GM19193 (cell line): ENCODE measurements around the gene ITFG1.
A peak's percentile ranks its signal among the peaks of the same experiment; 100 is the strongest.

Source experiments
- POLR2A ChIP-seq: IDR thresholded peaks from 4 replicates; pipeline ENCODE4 v1.6.1; 2011; ENCODE audit not compliant: insufficient read depth, insufficient read length; ENCODE audit errors: extremely low read depth

The ITFG1 gene

DNA sequence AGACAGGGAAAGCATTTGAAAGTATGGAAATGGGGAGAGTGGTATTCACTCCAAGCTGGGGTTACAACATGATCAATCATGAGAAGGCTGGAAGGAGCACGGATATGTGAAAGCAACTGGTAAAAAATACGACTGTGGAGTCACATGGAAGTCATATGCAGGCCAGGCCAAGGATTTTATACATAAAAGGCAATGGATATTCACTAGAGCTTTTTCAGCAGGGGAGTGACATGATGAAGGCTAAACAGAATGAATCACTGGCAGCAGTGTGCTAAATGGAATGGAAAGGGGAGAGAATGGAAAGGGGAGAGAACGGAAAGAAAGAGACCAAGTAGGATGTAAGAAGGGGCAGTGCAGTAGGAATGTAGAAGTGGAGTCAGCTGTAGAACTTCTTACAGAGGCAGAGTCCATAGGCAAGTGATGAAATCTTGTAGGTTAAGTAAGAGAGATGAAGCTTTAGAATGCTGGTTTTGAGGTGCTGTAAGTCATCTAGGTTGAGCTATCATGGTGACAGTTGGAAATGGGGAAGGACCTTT is 304.1 kb downstream of the ITFG1 start:
- TF ChIP-seq POLR2A, result no peak

DNA sequence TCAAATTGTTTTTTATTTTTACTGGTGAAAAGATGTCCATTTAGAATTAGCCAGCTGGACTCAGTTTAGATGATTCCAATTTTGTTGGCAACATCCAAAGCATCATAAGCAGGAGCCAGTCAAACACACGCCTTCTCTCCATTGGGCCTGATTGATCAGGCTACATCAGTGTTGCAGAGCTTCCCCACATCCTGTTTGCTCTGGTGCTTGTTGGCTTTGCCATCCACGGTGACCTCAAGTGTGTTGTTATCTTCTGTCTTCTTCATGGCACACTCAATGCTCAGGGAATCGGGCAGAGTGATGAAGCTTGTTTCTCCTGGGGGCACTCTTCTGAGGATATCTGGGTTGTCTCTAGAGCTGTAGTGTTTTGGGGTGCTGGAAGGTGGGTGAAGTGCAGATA is 310.8 kb downstream of the ITFG1 start:
- no peak for TF ChIP-seq POLR2A

DNA sequence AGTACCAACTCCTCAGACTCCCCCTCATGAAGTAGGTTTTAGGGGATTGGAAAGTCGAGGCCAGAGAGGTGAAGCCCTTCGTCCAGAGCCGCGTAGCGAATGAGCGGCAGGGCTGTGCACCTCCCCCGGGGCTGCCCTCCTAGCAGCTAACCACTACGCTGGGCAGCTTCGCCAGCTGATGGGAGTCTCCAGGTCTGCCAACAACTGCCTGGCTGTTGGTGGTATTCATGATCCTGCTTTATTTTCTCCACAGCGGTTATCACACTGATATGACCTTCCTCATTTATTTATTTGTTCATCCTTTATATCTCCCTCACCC is 316.3 kb downstream of the ITFG1 start:
- no peak for TF ChIP-seq POLR2A

DNA sequence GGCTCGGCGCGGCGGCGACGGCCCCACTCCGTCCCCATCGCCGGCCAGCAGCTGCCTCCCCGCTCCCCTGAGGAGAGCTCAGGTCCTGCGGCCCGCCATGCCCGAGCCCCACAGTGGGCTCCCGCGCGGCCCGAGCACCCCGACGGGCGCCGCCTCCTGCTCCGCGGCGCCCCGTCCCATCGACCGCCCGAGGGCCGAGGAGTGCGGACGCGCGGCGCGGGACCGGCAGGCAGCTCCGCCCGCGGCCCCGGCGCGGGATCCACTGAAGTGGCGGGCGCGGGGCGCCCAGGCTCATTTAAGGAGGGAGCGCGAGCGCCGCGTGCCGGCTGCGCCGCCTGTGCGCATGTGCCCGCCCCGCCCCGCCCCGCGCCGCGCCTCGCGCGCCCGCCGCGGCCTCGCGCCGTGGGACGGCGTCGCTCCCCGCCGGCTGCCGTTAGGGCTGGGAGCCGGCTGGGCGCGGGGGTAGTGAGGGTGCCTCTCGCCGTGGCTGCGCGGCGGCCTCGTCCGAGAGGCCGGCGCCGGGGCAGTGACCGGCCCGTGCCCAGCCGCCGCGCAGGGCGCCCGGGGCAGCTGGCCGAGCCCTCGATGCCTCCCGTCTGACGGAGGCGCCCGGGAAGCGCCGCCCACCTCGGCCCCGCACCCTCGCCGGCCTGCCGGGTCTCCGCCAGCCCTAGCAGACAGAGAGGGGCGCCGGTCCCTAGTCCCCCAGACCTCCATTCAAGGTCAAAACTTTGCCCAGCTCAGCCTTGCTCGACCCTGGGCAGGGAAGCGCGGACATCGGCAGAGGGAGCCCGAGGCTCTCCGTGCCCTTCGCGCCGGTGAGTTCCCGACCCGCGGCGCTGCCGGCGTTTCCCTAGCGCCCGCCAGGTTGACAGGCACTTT is 316.9 kb downstream of the ITFG1 start, which contains the start of gene NETO2:
NETO2 (minus strand) TSS at position 269 of the 882 bp plus-strand sequence. CDS start 333 bp downstream, outside the sequence.
- TF ChIP-seq POLR2A, result peak; percentile 76

DNA sequence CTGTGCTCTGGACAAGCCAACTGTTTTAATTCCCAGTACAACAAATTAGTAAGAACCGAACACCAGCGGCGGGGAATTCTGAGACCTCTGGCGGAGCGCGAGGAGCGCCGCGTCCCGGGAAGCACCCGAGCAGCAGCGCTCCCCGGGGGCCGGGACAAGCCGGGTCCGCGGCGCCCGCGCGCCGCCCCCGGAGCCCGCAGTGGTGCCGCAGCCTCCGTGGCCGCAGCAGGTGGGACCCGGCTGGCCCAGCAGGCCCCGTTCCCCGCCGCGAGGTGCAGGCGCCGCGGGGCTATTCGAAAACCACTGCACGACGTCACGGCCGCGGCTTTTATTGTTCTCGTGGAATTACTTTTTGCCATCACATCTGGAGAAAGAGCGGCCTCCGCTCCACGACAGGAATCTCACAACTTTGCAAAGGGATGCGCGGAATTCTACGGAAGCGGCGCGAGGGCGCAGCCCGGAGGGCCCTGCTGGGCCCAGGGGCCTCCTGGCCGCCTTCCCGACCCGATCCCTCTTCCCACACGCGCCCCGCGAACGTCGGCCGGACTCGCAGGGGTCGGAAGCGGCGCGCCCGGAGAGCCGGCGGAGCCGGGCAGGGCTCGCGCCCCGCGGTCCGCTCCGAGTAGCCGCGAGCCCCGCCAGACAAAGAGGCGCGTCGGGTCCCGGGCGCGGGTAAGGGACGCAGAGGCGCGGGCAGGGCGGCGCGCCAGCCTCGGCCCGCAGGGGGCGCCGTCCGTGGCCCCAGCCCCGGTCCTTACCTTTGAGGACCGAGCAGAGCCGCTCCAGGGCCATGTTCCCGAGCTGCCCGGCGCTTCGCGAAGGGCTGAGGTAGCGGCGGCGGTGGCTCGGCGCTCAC is 317.8 kb downstream of the ITFG1 start:
- peak; percentile 24 for TF ChIP-seq POLR2A

DNA sequence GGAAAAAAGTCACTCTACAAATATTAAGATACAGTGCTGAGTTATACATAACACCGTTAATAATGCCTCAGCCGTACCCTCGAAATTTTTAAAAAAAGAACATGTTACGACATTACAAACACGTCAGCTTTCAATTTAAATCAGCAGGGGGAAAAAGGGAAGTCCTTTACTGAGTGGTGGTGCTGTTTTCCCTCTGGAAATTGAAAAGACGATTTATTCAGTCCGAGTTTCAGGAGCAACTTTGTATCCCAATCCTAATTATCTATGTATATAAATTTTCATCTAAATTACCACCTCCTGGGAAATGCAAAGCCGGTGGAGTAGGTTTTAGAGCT is 318.4 kb downstream of the ITFG1 start:
- TF ChIP-seq POLR2A, result no peak

DNA sequence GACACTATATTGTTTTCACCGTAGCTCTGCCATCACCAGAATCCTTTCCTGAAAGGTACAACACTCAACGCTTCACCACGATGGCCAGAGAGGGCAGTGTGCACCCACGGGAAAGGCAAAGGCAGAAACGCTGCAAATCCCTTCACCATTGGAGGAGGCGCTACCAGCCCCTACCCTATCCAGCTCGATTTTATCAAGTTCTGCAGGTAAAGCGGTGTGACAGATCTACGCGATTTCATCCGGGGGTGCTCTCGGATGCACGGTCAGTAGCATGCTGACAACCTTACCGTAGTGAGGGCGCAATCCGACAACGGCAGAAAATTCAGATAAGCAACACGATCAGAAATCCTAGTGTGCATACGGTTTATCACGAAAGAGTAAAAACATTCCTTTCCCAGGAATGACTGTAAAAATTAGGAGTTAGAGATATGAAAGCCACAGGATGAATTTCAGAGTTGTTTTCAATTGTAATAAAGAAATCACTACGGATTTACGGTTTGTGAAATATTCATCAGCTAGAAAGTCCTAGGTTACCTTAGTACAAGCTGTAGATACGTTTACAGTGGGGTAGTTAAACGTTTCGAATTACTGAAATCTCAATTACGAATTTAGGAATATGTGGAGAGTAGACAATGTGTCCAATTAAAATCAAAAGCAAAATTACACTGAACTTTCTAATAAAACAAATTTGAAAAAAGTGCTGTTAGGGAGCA is 318.9 kb downstream of the ITFG1 start:
- TF ChIP-seq POLR2A, result peak; percentile 70

DNA sequence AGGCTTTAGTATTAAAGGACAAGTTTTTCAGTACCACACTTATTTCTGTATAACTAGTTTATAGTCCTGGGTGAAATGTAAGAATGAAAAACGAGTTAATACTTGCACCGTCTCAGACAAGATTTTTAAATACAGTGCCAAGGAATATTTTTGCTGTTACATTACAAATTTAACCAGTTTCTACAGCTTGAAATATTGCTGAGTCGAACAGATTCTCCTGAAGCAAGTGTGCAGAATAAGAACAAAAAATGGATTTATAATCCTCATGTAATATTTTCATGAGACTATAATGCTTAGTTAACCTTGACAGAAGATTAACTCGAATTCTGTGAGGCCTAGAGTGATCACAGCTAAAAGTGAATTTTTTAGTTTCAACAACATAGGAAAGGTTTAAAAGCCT is 320.2 kb downstream of the ITFG1 start:
- no peak for TF ChIP-seq POLR2A

DNA sequence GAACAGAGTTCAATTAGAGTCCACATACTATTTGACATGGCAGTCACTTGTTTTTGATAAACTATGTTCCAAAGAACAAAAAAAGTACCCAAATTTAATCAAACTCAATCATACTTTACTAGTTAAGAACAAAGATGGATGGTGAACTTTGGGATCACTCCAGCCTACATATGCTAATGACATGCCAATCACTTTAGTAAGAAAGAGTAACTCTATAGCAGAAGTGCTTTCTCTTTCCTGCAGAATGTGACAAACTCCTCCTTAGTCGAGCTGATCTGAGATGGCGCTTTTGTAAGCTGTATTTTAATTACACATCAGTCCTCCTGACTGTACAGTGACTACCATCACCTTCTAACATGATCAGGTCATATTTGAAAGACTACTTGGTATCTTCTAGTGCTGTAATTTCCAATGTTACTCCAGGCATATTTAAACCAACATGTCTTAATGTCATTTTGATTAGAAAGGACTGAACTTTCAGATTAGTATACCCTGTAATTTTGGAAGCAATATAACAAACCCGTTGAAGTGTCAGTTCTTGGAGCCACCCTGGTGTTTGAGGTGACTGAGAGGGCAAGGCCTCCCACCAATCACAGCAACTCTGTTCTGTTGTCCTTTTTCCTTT is 321.2 kb downstream of the ITFG1 start:
- no peak for TF ChIP-seq POLR2A

DNA sequence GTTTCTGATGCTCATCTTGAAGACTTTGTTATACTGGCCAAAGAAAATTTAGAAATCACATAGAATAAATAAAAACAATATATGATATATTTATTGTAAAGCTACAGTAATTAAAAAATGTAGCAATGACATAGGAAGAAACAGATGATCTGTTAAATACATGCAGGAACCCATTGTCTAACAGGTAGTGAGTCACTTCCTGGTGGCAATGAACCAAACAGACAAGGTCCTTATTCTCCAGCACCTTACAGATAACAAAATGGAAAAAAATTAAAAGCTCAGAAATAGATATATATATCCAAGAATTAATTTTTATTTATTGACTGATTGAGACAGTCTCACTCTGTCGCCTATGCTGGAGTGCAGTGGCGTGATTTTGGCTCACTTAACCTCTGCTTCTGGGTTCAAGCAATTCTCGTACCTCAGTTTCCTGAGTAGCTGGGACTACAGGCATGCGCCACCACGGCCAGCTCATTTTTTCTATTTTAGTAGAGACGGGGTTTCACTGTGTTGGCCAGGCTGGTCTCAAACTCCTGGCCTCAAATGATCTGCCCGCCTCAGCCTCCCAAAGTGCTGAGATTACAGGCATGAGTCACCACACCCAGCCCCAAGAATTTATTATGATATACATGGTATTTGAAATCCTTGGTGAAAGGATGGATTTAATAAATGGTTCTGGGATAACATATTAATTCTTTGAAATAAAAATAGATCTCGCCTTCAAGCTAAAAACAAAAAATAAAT is 324.6 kb downstream of the ITFG1 start:
- no peak for TF ChIP-seq POLR2A

DNA sequence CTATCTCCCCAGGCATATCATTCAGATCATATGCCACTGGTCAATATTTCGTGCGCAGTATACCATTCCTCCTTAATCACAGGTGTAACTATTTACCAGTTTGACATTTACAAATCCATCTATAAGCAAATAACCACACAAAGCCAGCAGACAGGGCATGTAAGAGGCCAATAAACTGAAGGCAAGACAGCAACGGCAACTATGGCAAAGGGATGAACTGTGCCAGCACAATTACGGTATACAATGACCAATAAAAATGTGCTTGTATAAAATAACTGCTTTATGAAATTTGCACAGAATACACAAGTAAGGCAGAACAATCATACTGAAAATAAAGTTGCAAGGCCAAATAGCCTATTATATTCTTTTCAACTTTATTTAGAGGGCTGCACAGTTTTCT is 326.3 kb downstream of the ITFG1 start:
- no peak for TF ChIP-seq POLR2A

DNA sequence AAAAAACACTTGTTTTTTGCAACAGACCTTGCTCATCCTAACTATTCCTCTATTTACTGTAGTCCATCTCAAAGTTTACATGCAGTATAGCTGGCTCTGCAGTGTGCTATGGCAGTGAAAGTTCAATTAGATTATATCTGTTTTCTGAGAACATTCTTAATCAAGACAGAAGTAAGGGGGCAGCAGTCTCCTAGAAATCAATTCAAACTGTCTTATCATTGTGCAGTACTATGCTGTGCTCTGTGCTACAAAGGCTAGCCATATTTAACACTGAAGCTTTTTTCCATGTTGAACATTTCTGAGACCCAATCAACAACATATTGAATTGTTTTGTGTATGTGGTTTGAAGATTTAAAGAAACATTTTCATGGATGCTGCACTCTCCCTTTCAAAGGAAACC is 328.6 kb downstream of the ITFG1 start:
- no peak for TF ChIP-seq POLR2A

DNA sequence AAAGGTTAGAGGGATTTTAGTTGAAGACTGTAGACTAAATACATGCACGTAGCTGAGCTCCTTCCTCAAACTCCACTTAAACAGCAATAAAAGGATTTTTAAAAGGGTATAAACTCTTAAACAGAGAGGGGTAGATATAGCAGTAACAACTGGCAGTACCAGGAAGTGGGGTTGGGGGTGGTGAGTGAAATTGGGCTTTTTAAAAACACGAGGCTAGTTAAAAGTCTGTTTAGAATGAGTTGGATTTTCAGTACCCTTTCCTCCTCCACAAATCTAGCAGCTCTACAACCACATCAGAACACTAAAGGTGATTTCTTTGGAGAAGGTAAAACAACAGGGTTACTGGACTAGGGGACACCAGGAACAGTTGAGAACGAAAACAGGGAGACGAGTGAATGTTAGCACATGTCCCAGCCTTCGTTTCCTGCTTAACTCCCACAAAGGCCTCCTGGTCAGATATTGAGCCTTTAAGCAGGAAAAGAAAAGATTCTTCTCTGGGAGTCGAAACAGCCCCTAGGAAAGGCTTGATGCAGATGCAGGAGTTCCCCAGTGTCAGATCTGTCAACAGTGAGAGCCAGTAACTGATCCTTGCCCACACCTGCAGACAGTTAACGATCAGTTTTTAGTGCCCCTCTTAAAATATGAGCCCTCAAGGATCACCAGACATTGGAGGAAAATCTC is 331.0 kb downstream of the ITFG1 start:
- no peak for TF ChIP-seq POLR2A

DNA sequence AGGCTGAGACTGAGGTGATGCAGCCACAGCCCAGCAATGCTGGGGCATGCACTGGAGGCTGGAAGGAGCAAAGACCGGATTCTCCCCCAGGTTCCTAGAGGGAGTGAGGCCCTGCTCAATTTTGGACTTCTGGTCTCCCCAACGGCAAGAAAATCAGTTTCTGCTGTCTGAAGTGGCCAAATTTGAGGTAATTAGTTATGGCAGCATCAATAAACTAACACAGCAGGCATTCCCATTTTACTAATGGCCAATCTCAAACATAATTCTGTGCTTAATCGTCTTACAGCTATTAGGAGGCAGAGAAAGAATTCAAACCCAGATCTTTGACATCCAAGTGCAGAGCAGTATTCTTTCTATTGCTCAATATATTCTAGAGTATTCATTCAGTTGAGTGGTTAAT is 333.3 kb downstream of the ITFG1 start:
- TF ChIP-seq POLR2A, result no peak

DNA sequence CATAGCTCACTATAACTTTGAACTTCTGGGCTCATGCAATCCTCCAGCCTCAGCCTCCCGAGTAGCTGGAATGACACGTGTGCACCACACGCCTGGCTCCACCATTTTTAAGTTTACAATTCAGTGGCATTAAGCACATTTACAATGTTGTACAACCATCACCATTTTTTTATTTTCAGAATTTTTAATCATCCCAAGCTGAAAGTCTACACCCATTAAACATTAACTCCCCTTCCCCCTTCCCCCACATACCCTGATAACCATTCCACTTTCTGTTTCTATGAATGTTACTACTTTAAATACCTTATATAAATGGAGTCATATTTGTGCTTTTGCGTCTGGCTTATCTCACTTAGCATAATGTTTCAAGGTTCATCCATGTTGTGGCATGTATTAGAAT is 335.1 kb downstream of the ITFG1 start:
- TF ChIP-seq POLR2A, result no peak
